HEK293 (cell line): ENCODE measurements around the gene TDG.

Experiments used
- ATF2 ChIP-seq: fragments of 450-650 bp; formaldehyde crosslinking; IDR thresholded peaks from 2 replicates; pipeline ENCODE4 v1.5.1; 2016; ENCODE audit warnings: missing biosample characterization, missing genetic modification characterization, low read depth
- INSM2 ChIP-seq: fragments of 450-650 bp; formaldehyde crosslinking; IDR thresholded peaks from 2 replicates; pipeline ENCODE4 v1.5.1; 2016; ENCODE audit warnings: missing biosample characterization, missing genetic modification characterization
- KLF10 ChIP-seq: fragments of 450-650 bp; IDR thresholded peaks from 2 replicates; pipeline ENCODE4 v1.5.1; 2018; ENCODE audit warnings: missing biosample characterization, mild to moderate bottlenecking, missing genetic modification characterization
- KLF7 ChIP-seq: fragments of 450-650 bp; formaldehyde crosslinking; IDR thresholded peaks from 2 replicates; pipeline ENCODE4 v1.5.1; 2016; ENCODE audit warnings: missing biosample characterization, missing genetic modification characterization, borderline replicate concordance
- KLF8 ChIP-seq: fragments of 450-650 bp; formaldehyde crosslinking; IDR thresholded peaks from 2 replicates; pipeline ENCODE4 v1.5.1; 2016; ENCODE audit warnings: missing biosample characterization, missing genetic modification characterization
- MEIS1 ChIP-seq: sonication (generic); formaldehyde crosslinking; IDR thresholded peaks from 2 replicates; pipeline ENCODE4 v1.8.1; 2022; ENCODE audit warnings: missing genetic modification reagents, mild to moderate bottlenecking, borderline replicate concordance
- OSR2 ChIP-seq: fragments of 450-650 bp; formaldehyde crosslinking; IDR thresholded peaks from 2 replicates; pipeline ENCODE4 v1.5.1; 2016; ENCODE audit warnings: missing biosample characterization, missing genetic modification characterization
- REPIN1 ChIP-seq: fragments of 450-650 bp; formaldehyde crosslinking; IDR thresholded peaks from 2 replicates; pipeline ENCODE4 v1.5.1; 2017; ENCODE audit warnings: missing biosample characterization, missing genetic modification characterization, low read depth
- REST ChIP-seq: fragments of 450-650 bp; formaldehyde crosslinking; IDR thresholded peaks from 2 replicates; pipeline ENCODE4 v1.5.1; 2016; ENCODE audit warnings: missing biosample characterization, missing genetic modification characterization
- SCRT1 ChIP-seq: fragments of 450-650 bp; formaldehyde crosslinking; IDR thresholded peaks from 2 replicates; pipeline ENCODE4 v1.5.1; 2016; ENCODE audit warnings: missing biosample characterization, missing genetic modification characterization, borderline replicate concordance
- SP3 ChIP-seq: fragments of 450-650 bp; formaldehyde crosslinking; IDR thresholded peaks from 2 replicates; pipeline ENCODE4 v1.5.1; 2016; ENCODE audit warnings: missing biosample characterization, missing genetic modification characterization
- SP7 ChIP-seq: fragments of 450-650 bp; formaldehyde crosslinking; IDR thresholded peaks from 2 replicates; pipeline ENCODE4 v1.5.1; 2016; ENCODE audit warnings: missing biosample characterization, missing genetic modification characterization
- TRIM28 ChIP-seq: IDR thresholded peaks from 2 replicates; pipeline ENCODE4 v1.6.1; 2011; ENCODE audit warnings: low read length, control low read depth, borderline replicate concordance
- ZBTB1 ChIP-seq: fragments of 450-650 bp; formaldehyde crosslinking; IDR thresholded peaks from 2 replicates; pipeline ENCODE4 v1.5.1; 2016; ENCODE audit warnings: missing biosample characterization, missing genetic modification characterization
- ZBTB11 ChIP-seq: fragments of 450-650 bp; formaldehyde crosslinking; conservative IDR thresholded peaks from 2 replicates; pipeline ENCODE4 v1.5.1; 2016; ENCODE audit warnings: low read depth, missing biosample characterization, missing genetic modification characterization
- ZEB2 ChIP-seq: fragments of 450-650 bp; formaldehyde crosslinking; IDR thresholded peaks from 2 replicates; pipeline ENCODE4 v1.5.1; 2016; ENCODE audit warnings: missing biosample characterization, missing genetic modification characterization
- ZFP41 ChIP-seq: fragments of 450-650 bp; formaldehyde crosslinking; IDR thresholded peaks from 2 replicates; pipeline ENCODE4 v1.5.1; 2016; ENCODE audit warnings: missing biosample characterization, missing genetic modification characterization, borderline replicate concordance
- ZNF16 ChIP-seq: fragments of 450-650 bp; formaldehyde crosslinking; IDR thresholded peaks from 2 replicates; pipeline ENCODE4 v1.5.1; 2016; ENCODE audit warnings: low read depth, missing biosample characterization, missing genetic modification characterization
- ZNF350 ChIP-seq: fragments of 450-650 bp; formaldehyde crosslinking; IDR thresholded peaks from 2 replicates; pipeline ENCODE4 v1.5.0; 2017; ENCODE audit warnings: missing biosample characterization, mild to moderate bottlenecking, missing genetic modification characterization
- ZNF449 ChIP-seq: fragments of 450-650 bp; formaldehyde crosslinking; IDR thresholded peaks from 2 replicates; pipeline ENCODE4 v1.5.1; 2017; ENCODE audit warnings: missing biosample characterization, mild to moderate bottlenecking, missing genetic modification characterization, moderate library complexity
- ZNF521 ChIP-seq: fragments of 450-650 bp; formaldehyde crosslinking; IDR thresholded peaks from 2 replicates; pipeline ENCODE4 v1.5.1; 2017; ENCODE audit warnings: missing biosample characterization, mild to moderate bottlenecking, missing genetic modification characterization
- ZNF530 ChIP-seq: fragments of 450-650 bp; formaldehyde crosslinking; IDR thresholded peaks from 2 replicates; pipeline ENCODE4 v1.5.1; 2016; ENCODE audit warnings: low read depth, missing biosample characterization, missing genetic modification characterization
- ZNF704 ChIP-seq: fragments of 450-650 bp; formaldehyde crosslinking; IDR thresholded peaks from 2 replicates; pipeline ENCODE4 v1.5.1; 2016; ENCODE audit warnings: missing biosample characterization, missing genetic modification characterization
- ZNF768 ChIP-seq: fragments of 450-650 bp; formaldehyde crosslinking; IDR thresholded peaks from 2 replicates; pipeline ENCODE4 v1.5.1; 2018; ENCODE audit warnings: missing biosample characterization, mild to moderate bottlenecking, missing genetic modification characterization
- ZNF776 ChIP-seq: fragments of 450-650 bp; formaldehyde crosslinking; IDR thresholded peaks from 2 replicates; pipeline ENCODE4 v1.5.0; 2017; ENCODE audit warnings: missing biosample characterization, missing genetic modification characterization, borderline replicate concordance
- ZNF791 ChIP-seq: fragments of 450-650 bp; formaldehyde crosslinking; IDR thresholded peaks from 2 replicates; pipeline ENCODE4 v1.5.1; 2016; ENCODE audit warnings: missing biosample characterization, missing genetic modification characterization
- ZSCAN16 ChIP-seq: fragments of 450-650 bp; formaldehyde crosslinking; IDR thresholded peaks from 2 replicates; pipeline ENCODE4 v1.5.1; 2016; ENCODE audit warnings: missing biosample characterization, missing genetic modification characterization

TDG gene

GRCh38 chr12:103924761-103925641 lies 40.7 kb upstream of the TDG start (continued):
- TF ChIP-seq INSM2 (tag by site-specific recombination): 0 out of 2 replicates have a peak, but pooled peaks have one; percentile 33
- TF ChIP-seq ATF2: no peak
- no peak for TF ChIP-seq MEIS1 (CRISPR knock-in tag)
- 0 out of 2 replicates have a peak, but pooled peaks have one; percentile 10 for TF ChIP-seq SP3 (tag by site-specific recombination)
- TF ChIP-seq KLF10: no peak
- TF ChIP-seq ZBTB11: no peak
- no peak for TF ChIP-seq ZNF791 (tag by site-specific recombination)
- TF ChIP-seq ZFP41 (tag by site-specific recombination): no peak
- TF ChIP-seq ZSCAN16 (tag by site-specific recombination): no peak
- TF ChIP-seq ZNF16 (tag by site-specific recombination): no peak
- TF ChIP-seq REPIN1 (tag by site-specific recombination): no peak
- TF ChIP-seq ZNF776 (tag by site-specific recombination): no peak
- TF ChIP-seq ZNF768 (tag by site-specific recombination): no peak
- TF ChIP-seq SCRT1 (tag by site-specific recombination): no peak
- TF ChIP-seq ZNF704 (tag by site-specific recombination): no peak
- TF ChIP-seq TRIM28: no peak
- no peak for TF ChIP-seq ZNF530
- TF ChIP-seq ZEB2 (tag by site-specific recombination): peak; percentile 64; the same call in 1 of the 2 replicates
- TF ChIP-seq ZNF350 (tag by site-specific recombination): no peak
- no peak for TF ChIP-seq KLF7 (tag by site-specific recombination)
- no peak for TF ChIP-seq ZNF521 (tag by site-specific recombination)
- TF ChIP-seq KLF8 (tag by site-specific recombination): no peak
- no peak for TF ChIP-seq REST (tag by site-specific recombination)
- no peak for TF ChIP-seq ZBTB1 (tag by site-specific recombination)
- TF ChIP-seq OSR2 (tag by site-specific recombination): peak; percentile 72
- TF ChIP-seq SP7: peak; percentile 86
- no peak for TF ChIP-seq ZNF449 (tag by site-specific recombination)
